ENCODE measurements around the gene ZP1. TPM values are rescaled to one million over a fixed set of nuclear protein-coding genes. Genes with fewer than 3 reads are reported as not detected.

ZP1 gene
- total and polyA plus RNA-seq, 10 of the 15 experiments (the other 5 are each of a cell fraction or from before 2014, with no cell fraction given), result not detected

- TF ChIP-seq MLLT1 (IDR thresholded peaks at IDR 0.05), result peak; percentile 75
- 0 out of 2 replicates have a peak, but pooled peaks have one; percentile 28 for TF ChIP-seq ZNF207 (IDR thresholded peaks at IDR 0.05; ENCODE audit: borderline replicate concordance)
- TF ChIP-seq WRNIP1 (IDR thresholded peaks at IDR 0.05; ENCODE audit: borderline replicate concordance, low read depth, low read length), result no peak
- no peak for TF ChIP-seq YBX1 (IDR thresholded peaks at IDR 0.05)
- TF ChIP-seq FOXM1 (IDR thresholded peaks at IDR 0.05; ENCODE audit: low read depth, low read length), result no peak
- TF ChIP-seq CHD2 (IDR thresholded peaks at IDR 0.05; ENCODE audit: borderline replicate concordance, low read depth, low read length), result peak; percentile 71; the same call in 1 of the 2 replicates
- TF ChIP-seq MXI1 (IDR thresholded peaks at IDR 0.05; ENCODE audit: low read depth, low read length), result peak; percentile 68
- TF ChIP-seq DPF2 (IDR thresholded peaks at IDR 0.05), result peak; percentile 94
- TF ChIP-seq EP300 (IDR thresholded peaks at IDR 0.05; ENCODE audit: borderline replicate concordance in 1 of 2, control insufficient read depth in 1 of 2, low read depth in 2 of 2, low read length in 2 of 2), result peak in 1 of 2 experiments; percentile 81; a peak in 1 of 4 replicates
- TF ChIP-seq NBN (IDR thresholded peaks at IDR 0.05), result peak; percentile 91
- TF ChIP-seq BMI1 (IDR thresholded peaks at IDR 0.05; ENCODE audit: borderline replicate concordance), result no peak; the same call in 1 of the 2 replicates
- peak in 1 of 2 experiments; percentile 61; a peak in 1 of 4 replicates for TF ChIP-seq SRF (IDR thresholded peaks at IDR 0.05; ENCODE audit: low read depth in 2 of 2, low read length in 2 of 2)
- 0 out of 2 replicates have a peak, but pooled peaks have one; percentile 28 for TF ChIP-seq POLR2AphosphoS5 (IDR thresholded peaks at IDR 0.05; ENCODE audit: low read length)
- no peak for TF ChIP-seq CHD4 (IDR thresholded peaks at IDR 0.05)
- TF ChIP-seq MTA2 (IDR thresholded peaks at IDR 0.05; ENCODE audit: low read depth), result peak; percentile 86
- no peak for TF ChIP-seq GABPA (IDR thresholded peaks at IDR 0.05; ENCODE audit: low read depth)
- no peak for TF ChIP-seq CREB1 (IDR thresholded peaks at IDR 0.05; ENCODE audit: low read depth)
- no peak for TF ChIP-seq NFXL1 (IDR thresholded peaks at IDR 0.05; ENCODE audit: borderline replicate concordance)
- TF ChIP-seq MYB (IDR thresholded peaks at IDR 0.05; ENCODE audit: borderline replicate concordance, low read depth, low read length), result no peak
- TF ChIP-seq CBFB (IDR thresholded peaks at IDR 0.05; ENCODE audit: low read depth), result peak; percentile 68; the same call in 1 of the 2 replicates
- no peak for TF ChIP-seq BACH1 (IDR thresholded peaks at IDR 0.05; ENCODE audit: borderline replicate concordance)
- TF ChIP-seq PAX5 (IDR thresholded peaks at IDR 0.05; ENCODE audit: borderline replicate concordance, low read depth, low read length), result no peak
- no peak for TF ChIP-seq SMARCA5 (IDR thresholded peaks at IDR 0.05)
- peak; percentile 91 for TF ChIP-seq JUNB (IDR thresholded peaks at IDR 0.05)
- TF ChIP-seq, protein P1, sequence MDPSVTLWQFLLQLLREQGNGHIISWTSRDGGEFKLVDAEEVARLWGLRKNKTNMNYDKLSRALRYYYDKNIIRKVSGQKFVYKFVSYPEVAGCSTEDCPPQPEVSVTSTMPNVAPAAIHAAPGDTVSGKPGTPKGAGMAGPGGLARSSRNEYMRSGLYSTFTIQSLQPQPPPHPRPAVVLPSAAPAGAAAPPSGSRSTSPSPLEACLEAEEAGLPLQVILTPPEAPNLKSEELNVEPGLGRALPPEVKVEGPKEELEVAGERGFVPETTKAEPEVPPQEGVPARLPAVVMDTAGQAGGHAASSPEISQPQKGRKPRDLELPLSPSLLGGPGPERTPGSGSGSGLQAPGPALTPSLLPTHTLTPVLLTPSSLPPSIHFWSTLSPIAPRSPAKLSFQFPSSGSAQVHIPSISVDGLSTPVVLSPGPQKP (IDR thresholded peaks at IDR 0.05; ENCODE audit: low read depth, low read length), result no peak
- TF ChIP-seq NFYB (IDR thresholded peaks at IDR 0.05; ENCODE audit: insufficient read depth, low read depth, low read length), result no peak
- TF ChIP-seq, protein P2, sequence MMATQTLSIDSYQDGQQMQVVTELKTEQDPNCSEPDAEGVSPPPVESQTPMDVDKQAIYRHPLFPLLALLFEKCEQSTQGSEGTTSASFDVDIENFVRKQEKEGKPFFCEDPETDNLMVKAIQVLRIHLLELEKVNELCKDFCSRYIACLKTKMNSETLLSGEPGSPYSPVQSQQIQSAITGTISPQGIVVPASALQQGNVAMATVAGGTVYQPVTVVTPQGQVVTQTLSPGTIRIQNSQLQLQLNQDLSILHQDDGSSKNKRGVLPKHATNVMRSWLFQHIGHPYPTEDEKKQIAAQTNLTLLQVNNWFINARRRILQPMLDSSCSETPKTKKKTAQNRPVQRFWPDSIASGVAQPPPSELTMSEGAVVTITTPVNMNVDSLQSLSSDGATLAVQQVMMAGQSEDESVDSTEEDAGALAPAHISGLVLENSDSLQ (IDR thresholded peaks at IDR 0.05), result 0 out of 2 replicates have a peak, but pooled peaks have one; percentile 18
Measured at GRCh38 chr11:60915248-60915914, 48.0 kb downstream of the ZP1 start (continued).
